HG03066 (cell line): ENCODE measurements around the gene CCDC63.
"Not testable (repeated sequence)": the region's sequence is repeated elsewhere in the genome, so short reads cannot be mapped to it uniquely, and the experiment has no call there.

Experiments used
- ATAC-seq: cut with Tn5 transposase; IDR thresholded peaks from one replicate; pipeline ENCODE4 v1.9.1; 2021; ENCODE audit warnings: low read depth; ENCODE audit not compliant: unreplicated experiment

Gene CCDC63

GRCh38 chr12:110943373-110943772 is 96.6 kb downstream of the CCDC63 start:
- ATAC-seq = no peak

GRCh38 chr12:110948041-110948440 is 101.3 kb downstream of the CCDC63 start:
- ATAC-seq = no peak

- ATAC-seq = not testable (repeated sequence)
Observed at GRCh38 chr12:110950466-110950865, 103.7 kb downstream of the CCDC63 start.

GRCh38 chr12:110950867-110951266 is 104.1 kb downstream of the CCDC63 start:
- ATAC-seq = not testable (repeated sequence)
